AG09319 (cell line): Measurements from ENCODE around the gene KRTAP4-3.
"Not testable (repeated sequence)": the region's sequence is repeated elsewhere in the genome, so short reads cannot be mapped to it uniquely, and the experiment has no call there.

ENCODE experiments used
- DNase-seq: peaks from one replicate; pipeline ENCODE4 v3.0.0-alpha.2; 2010; ENCODE audit warnings: low read depth; ENCODE audit errors: extremely low read depth
- CTCF ChIP-seq: IDR thresholded peaks from 2 replicates; pipeline ENCODE4 v1.5.1; 2011; ENCODE audit warnings: low read depth, mild to moderate bottlenecking, inconsistent platforms, low read length, moderate library complexity

KRTAP4-3 gene

DNA sequence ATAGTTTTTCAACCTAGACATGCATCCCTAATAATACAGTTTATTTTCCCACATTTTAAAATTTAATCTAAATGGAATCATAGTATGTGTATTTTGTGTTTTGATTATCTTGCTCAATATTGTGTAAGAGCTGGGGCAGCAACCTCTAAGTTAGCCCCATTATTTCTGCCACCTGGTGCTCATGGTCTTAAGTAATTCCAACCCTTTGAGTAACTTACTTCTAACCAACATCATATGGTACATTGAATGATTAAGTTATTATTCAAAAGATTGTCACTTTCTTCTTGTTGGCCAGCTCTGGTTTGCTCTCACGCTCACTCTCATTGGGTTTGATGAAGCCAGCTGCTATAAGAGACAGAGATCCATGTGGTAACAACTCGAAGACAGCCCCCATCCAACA lies 3.9 kb upstream of the KRTAP4-3 start:
- peak; percentile 24 for DNase-seq
- no peak for TF ChIP-seq CTCF

- TF ChIP-seq CTCF: no peak
- no peak for DNase-seq
These were observed 460 bp downstream of the KRTAP4-3 start for GRCh38 chr17:41167561-41167960.

DNA sequence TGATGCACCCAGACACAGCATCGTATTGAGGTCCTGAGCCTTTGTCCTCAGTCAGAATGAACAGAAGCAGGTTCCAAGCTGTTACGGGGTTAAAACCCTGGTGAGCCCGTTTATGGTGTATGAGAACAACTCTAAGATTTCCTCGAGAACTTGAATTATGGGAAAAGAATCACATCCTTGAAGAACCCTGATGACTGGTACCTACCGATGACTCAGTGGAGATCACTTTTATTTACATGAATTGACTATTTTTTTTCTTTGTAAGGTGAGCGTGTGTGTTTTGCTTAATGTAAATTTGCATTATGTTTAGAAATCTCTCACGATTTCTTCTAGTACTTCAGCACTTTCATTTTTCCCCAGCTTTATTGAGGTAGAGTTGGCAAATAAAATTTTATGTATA lies 4.2 kb downstream of the KRTAP4-3 start:
- no peak for TF ChIP-seq CTCF
- DNase-seq: no peak

GRCh38 chr17:41160648-41161047 lies 7.4 kb downstream of the KRTAP4-3 start, which contains the start of gene KRTAP4-4:
KRTAP4-4 (minus strand) TSS chr17:41160748; CDS start chr17:41160691, 57 bp downstream.
- no peak for DNase-seq

DNA sequence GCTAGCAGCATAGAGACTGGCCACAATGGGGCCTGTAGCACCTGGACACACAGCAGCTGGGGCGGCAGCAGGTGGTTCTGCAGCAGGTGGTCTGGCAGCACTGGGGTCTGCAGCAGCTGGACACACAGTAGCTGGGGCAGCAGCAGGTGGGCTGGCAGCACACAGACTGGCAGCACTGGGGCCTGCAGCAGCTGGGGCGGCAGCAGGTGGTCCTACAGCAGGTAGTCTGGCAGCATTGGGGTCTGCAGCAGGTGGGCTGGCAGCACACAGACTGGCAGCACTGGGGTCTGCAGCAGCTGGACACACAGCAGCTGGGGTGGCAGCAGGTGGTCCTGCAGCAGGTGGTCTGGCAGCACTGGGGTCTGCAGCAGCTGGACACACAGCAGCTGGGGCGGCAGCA lies 7.8 kb downstream of the KRTAP4-3 start:
- not testable (repeated sequence) for DNase-seq

More at GRCh38 chr17:41160648-41161047, 7.4 kb downstream of the KRTAP4-3 start, which contains the start of gene KRTAP4-4:
- no peak for TF ChIP-seq CTCF

- no peak for DNase-seq
- no peak for TF ChIP-seq CTCF
These were observed 14.2 kb downstream of the KRTAP4-3 start for GRCh38 chr17:41153856-41154255.

DNA sequence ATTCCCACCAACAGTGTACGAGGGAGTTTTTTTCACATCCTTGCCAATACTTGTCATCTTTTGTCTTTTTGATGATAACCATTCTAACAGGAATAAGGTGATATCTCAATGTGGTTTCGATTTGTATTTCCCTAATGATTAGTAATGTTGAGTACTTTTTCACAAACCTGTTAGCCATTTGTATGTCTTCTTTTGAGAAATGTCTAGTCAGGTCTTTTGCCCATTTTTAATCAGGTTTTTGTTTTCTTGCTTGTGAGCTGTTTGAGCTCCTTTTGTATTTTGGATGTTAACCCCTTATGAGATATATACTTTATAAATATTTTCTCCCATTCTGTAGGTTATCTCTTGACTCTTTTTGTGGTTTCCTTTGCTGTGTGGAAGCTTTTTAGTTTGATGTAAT lies 16.5 kb downstream of the KRTAP4-3 start:
- no peak for TF ChIP-seq CTCF
- no peak for DNase-seq

DNA sequence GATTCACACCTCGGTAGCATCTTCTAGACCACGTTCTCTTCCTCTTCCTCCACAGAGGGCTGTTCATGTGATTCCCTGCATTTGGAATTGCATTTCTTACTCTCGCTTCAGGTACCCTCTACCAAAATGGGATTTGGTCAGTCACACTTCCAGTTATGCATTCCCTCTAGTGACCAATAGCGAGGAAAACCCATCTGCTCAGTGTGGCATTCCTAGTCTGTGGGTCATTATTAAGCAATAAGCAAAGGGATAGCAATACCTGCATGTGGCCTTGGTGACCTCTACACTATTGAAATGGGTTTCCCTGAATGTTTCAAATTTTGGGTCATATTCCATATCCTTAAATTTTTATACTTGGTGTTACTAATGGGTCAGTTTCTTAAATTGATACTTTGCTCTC lies 18.0 kb downstream of the KRTAP4-3 start:
- no peak for TF ChIP-seq CTCF
- DNase-seq: no peak
